Camera-type eye (tissue), 1 donor: ENCODE measurements around the gene MMS19. TPM values are rescaled to one million over a fixed set of nuclear protein-coding genes. Genes with fewer than 3 reads are reported as not detected.

ENCODE experiments used
- total RNA-seq: library from RNA; depleted of rRNA; stranded (reverse); fragments of >200 nt; gene quantifications from one replicate; pipeline ENCODE4 v1.2.3, GENCODE V29; 2014

The MMS19 gene, protein sequence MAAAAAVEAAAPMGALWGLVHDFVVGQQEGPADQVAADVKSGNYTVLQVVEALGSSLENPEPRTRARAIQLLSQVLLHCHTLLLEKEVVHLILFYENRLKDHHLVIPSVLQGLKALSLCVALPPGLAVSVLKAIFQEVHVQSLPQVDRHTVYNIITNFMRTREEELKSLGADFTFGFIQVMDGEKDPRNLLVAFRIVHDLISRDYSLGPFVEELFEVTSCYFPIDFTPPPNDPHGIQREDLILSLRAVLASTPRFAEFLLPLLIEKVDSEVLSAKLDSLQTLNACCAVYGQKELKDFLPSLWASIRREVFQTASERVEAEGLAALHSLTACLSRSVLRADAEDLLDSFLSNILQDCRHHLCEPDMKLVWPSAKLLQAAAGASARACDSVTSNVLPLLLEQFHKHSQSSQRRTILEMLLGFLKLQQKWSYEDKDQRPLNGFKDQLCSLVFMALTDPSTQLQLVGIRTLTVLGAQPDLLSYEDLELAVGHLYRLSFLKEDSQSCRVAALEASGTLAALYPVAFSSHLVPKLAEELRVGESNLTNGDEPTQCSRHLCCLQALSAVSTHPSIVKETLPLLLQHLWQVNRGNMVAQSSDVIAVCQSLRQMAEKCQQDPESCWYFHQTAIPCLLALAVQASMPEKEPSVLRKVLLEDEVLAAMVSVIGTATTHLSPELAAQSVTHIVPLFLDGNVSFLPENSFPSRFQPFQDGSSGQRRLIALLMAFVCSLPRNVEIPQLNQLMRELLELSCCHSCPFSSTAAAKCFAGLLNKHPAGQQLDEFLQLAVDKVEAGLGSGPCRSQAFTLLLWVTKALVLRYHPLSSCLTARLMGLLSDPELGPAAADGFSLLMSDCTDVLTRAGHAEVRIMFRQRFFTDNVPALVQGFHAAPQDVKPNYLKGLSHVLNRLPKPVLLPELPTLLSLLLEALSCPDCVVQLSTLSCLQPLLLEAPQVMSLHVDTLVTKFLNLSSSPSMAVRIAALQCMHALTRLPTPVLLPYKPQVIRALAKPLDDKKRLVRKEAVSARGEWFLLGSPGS
- total RNA-seq = 92.5 TPM

DNA sequence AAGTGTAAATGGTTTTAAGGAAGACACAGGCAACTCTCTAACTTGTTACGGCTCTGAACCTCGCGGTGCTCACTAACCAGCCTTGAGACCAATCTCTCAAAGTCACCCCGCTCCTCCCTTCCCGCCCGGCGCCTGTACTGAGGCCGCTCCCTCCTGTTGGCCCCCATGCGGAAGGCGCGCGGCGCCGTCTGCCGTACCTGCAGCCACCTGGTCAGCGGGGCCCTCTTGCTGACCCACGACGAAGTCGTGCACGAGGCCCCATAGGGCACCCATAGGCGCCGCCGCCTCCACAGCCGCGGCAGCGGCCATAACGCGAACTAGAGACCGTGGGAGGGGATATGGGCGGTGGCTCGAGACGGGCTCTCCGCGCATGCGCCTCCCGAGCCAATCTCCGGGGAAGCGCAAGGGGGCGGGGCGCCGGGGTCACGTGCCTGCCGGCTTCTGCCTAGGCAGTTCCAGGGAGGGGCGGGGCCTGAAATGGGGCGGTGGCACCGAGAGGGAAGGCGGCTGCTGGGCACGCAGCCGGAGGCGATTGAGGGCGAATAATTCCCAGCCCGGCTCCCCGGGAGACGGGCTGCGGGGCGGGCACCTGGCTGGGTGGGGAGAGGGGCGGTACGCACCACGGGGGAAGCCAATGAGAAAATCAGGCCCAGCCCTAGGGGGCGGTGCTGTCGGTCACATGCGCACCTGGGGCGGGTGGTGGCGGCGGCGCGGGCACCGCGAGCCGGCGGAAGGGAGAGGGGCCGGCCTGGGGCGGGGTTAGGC, at the start of gene MMS19:
MMS19 (minus strand) TSS at position 347 of the 765 bp plus-strand sequence; CDS start at position 309, 38 bp downstream.

DNA sequence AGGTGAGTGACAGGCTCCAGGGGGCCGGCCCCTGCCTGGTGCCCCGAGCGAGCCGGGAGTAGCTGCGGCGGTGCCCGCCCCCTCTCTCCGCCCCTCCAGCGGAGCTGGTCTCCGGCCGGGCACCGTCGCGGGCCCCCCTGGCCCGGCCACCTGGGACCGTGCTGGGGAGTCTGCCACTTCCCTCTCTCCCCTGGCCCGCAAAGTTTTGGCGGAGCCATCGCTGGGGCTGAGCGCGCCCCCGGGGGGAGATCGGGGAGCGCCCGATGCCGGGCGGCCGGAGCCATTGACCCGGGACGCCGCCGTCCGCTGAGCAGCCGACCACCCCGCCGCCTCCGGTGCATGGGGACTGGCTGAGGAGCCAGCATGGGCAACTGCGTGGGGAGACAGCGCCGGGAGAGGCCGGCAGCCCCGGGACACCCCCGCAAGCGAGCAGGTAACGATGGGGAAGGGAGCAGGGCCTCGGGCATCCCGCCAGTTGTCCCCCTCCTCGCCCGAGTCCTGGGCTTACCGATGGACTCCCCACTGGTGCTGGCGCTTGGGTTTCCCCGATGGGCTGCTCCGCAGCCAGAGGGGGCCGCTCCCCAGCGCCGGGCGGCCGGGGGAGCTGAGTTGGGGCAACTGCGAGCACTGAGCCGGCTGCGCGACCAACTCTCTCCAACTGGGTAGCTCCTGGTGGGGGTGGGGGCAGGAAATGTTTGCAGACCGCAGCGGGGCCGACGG, 779 bp upstream of the MMS19 start, which contains the start of gene UBTD1:
UBTD1 (plus strand) TSS at position 84 of the 720 bp plus-strand sequence; CDS start at position 364, 280 bp downstream.

GRCh38 chr10:97445722-97446639, 52.2 kb downstream of the MMS19 start, which contains the start of the genes EXOSC1 and ZDHHC16:
Gene EXOSC1 (minus strand): TSS chr10:97446006. CDS start chr10:97445985, 21 bp downstream.
Gene ZDHHC16 (plus strand): TSS chr10:97446175. CDS start chr10:97451676, 5,501 bp downstream.

GRCh38 chr10:97425964-97426775, 72.1 kb downstream of the MMS19 start, which contains the start of gene PGAM1:
Gene PGAM1 (plus strand): TSS chr10:97426191. CDS start chr10:97426308, 117 bp downstream.

Other genes starting within 250 kb of the MMS19 start
- gene ARHGAP19, start 205.8 kb downstream of the MMS19 start, total RNA-seq = 18.8 TPM
- 9.0 TPM for gene FRAT1, start 179.2 kb downstream of the MMS19 start, total RNA-seq
- 18.3 TPM for gene FRAT2, start 163.7 kb downstream of the MMS19 start, total RNA-seq
- gene RRP12, start 97.1 kb downstream of the MMS19 start, total RNA-seq = 19.8 TPM
- 201 TPM for gene PGAM1, start 72.2 kb downstream of the MMS19 start, total RNA-seq
- 20.1 TPM for gene EXOSC1, start 52.4 kb downstream of the MMS19 start, total RNA-seq
- 25.5 TPM for gene ZDHHC16, start 52.2 kb downstream of the MMS19 start, total RNA-seq
- 5.5 TPM for gene UBTD1, start 502 bp upstream of the MMS19 start, total RNA-seq
- 0.55 TPM for gene ANKRD2, start 74.4 kb upstream of the MMS19 start, total RNA-seq
- gene HOGA1, start 86.0 kb upstream of the MMS19 start, total RNA-seq = 1.6 TPM
- not detected for gene C10orf62, start 91.3 kb upstream of the MMS19 start, total RNA-seq
- gene MORN4, start 135.1 kb upstream of the MMS19 start, total RNA-seq = 15.7 TPM
- 20.6 TPM for gene PI4K2A, start 142.2 kb upstream of the MMS19 start, total RNA-seq
- 14.2 TPM for gene AVPI1, start 188.8 kb upstream of the MMS19 start, total RNA-seq
- 21.4 TPM for gene MARVELD1, start 215.3 kb upstream of the MMS19 start, total RNA-seq
- 30.5 TPM for gene ZFYVE27, start 238.7 kb upstream of the MMS19 start, total RNA-seq